Astrocyte (in vitro differentiated cells and primary cell): ENCODE measurements around the gene REEP3.

ENCODE experiments used
- CTCF ChIP-seq: IDR thresholded peaks from 2 replicates; pipeline ENCODE4 v1.5.1; 2011; ENCODE audit warnings: low read depth, mild to moderate bottlenecking, inconsistent platforms, low read length, moderate library complexity; ENCODE audit not compliant: insufficient read depth
- EZH2 ChIP-seq: IDR thresholded peaks from 2 replicates; pipeline ENCODE4 v1.6.1; 2012; ENCODE audit warnings: mild to moderate bottlenecking, low read length, inconsistent platforms; ENCODE audit not compliant: insufficient read depth

DNA sequence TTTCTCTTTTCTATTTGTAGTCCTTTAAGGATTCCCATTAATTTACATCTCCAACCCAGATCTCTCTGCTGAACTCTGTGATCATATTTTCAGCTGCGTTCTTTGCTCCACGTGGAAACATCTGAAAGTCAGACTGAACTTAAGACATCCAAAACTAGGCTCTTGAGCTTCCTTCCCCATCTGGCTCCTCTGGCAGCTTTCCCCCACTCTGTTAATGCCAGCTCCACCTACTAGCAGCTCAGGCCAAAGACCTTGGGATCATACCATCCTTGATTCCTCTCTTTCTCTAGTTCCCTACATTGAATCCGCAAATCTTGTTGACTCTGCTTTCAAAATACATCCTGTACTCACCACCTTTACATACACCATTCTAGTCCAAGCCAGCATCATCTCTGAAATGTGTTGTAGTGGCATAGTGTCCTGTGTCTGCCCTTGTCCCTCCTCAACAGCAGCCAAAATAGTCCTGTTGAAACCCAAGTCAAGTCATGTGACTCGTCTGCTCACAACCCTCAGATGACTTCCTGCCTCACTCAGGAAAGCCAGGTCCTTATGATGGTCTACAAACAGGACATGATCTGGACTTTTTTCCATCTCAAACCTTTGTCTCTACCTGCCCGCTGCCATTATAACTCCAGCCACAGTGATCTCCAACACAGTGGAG lies 7.0 kb downstream of the REEP3 start:
- TF ChIP-seq EZH2 = no peak
- TF ChIP-seq CTCF = no peak
